GM12878 (cell line): ENCODE data around the gene UNC13D. TPM values are rescaled to one million over a fixed set of nuclear protein-coding genes. Genes with fewer than 3 reads are reported as not detected.
A peak's percentile ranks its signal among the peaks of the same experiment; 100 is the strongest.

Source experiments
- BMI1 ChIP-seq: fragments of 450-650 bp; IDR thresholded peaks from 2 replicates; pipeline ENCODE4 v1.6.1; 2016; ENCODE audit warnings: mild to moderate bottlenecking, moderate library complexity, borderline replicate concordance
- RFX5 ChIP-seq: IDR thresholded peaks from 2 replicates; pipeline ENCODE4 v1.6.1; 2011; ENCODE audit warnings: low read depth, low read length, improper control_type of control experiment
- SMAD1 ChIP-seq: fragments of 450-650 bp; IDR thresholded peaks from 2 replicates; pipeline ENCODE4 v1.6.1; 2018; ENCODE audit warnings: mild to moderate bottlenecking, low read depth; ENCODE audit not compliant: partially characterized antibody
- STAT3 ChIP-seq: IDR thresholded peaks from 2 replicates; pipeline ENCODE4 v1.6.1; 2011; ENCODE audit warnings: low read depth, low read length, improper control_type of control experiment
- microRNA-seq: library from miRNA; unstranded; fragments of <30 nt; microRNA quantifications from one replicate; pipeline ENCODE4, GENCODE V29; 2018
- polyA plus RNA-seq, 11 experiments: library from polyadenylated mRNA; depleted of rRNA in 4 of 11; unstranded in 6 of 11; stranded (reverse) in 5 of 11; fragments of >200 nt; fragmentation: Nextera tagmentation in 4 of 11; fragmentation: Illumina TruSeq in 1 of 11; extraction: Ambion mirVana in 4 of 11; extraction: Trizol in 1 of 11; gene quantifications; 1 replicate in 1 of 11; 2 replicates in 10 of 11; pipeline versions ENCODE4 v1.2.1 to v1.2.3, GENCODE V29; 2011 to 2016; ENCODE audit warnings: inconsistent platforms in 2 of 11, missing spikeins in 2 of 11, low read depth in 1 of 11
- total RNA-seq, 4 experiments: library from RNA; depleted of rRNA in 3 of 4; stranded (reverse); fragments of >200 nt in 3 of 4; fragmentation: Illumina TruSeq in 1 of 4; extraction: Trizol in 1 of 4; gene quantifications; 2 replicates each; pipeline versions ENCODE4 v1.2.1 to v1.2.3, GENCODE V29; 2013 to 2021
- TF ChIP-seq, protein P1 (sequence below): fragments of 450-650 bp; IDR thresholded peaks from 2 replicates; pipeline ENCODE4 v1.6.1; 2017; ENCODE audit warnings: mild to moderate bottlenecking, moderate library complexity
- TF ChIP-seq, protein P2 (sequence below): IDR thresholded peaks from 2 replicates; pipeline ENCODE4 v1.6.1; 2011; ENCODE audit warnings: low read depth, mild to moderate bottlenecking, low read length, moderate library complexity, borderline replicate concordance; ENCODE audit errors: extremely low read depth
- TF ChIP-seq, protein P3 (sequence below): fragments of 450-650 bp; IDR thresholded peaks from 2 replicates; pipeline ENCODE4 v1.6.1; 2017; ENCODE audit warnings: borderline replicate concordance

The UNC13D gene
- total and polyA plus RNA-seq, 10 of the 15 experiments (the other 5 are each of a cell fraction or from before 2014, with no cell fraction given), result 0.32 to 63.9 (median 25.2) TPM

DNA sequence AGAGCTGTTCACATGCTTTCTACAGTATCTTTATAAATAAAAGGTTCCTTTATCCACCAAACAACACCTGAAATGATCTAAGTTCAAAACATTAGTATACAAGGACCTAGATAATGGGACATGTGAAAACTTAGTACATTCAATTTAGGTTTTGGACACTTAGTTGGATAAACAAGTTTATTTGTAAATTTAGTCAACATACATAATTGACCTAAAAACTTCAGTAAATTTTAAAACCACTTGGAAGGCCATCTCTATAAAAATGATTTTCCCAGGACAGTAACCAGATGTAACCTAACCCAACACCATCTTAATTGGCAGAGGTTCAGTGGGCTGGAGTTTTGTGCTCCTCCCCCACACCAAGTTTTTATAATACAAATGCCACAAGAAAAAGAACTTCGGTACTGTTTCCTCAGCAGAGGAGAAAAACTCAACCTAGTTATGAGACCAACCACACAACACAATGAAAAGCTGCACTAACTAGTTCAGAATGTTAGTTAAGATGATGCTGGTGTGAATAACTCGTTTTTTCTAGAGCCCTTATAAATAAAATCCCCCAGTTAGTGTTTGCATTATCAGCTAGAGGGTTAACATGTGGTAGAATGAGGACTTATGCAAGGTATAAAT, 66.8 kb downstream of the UNC13D start (continued):
- TF ChIP-seq, protein P1, sequence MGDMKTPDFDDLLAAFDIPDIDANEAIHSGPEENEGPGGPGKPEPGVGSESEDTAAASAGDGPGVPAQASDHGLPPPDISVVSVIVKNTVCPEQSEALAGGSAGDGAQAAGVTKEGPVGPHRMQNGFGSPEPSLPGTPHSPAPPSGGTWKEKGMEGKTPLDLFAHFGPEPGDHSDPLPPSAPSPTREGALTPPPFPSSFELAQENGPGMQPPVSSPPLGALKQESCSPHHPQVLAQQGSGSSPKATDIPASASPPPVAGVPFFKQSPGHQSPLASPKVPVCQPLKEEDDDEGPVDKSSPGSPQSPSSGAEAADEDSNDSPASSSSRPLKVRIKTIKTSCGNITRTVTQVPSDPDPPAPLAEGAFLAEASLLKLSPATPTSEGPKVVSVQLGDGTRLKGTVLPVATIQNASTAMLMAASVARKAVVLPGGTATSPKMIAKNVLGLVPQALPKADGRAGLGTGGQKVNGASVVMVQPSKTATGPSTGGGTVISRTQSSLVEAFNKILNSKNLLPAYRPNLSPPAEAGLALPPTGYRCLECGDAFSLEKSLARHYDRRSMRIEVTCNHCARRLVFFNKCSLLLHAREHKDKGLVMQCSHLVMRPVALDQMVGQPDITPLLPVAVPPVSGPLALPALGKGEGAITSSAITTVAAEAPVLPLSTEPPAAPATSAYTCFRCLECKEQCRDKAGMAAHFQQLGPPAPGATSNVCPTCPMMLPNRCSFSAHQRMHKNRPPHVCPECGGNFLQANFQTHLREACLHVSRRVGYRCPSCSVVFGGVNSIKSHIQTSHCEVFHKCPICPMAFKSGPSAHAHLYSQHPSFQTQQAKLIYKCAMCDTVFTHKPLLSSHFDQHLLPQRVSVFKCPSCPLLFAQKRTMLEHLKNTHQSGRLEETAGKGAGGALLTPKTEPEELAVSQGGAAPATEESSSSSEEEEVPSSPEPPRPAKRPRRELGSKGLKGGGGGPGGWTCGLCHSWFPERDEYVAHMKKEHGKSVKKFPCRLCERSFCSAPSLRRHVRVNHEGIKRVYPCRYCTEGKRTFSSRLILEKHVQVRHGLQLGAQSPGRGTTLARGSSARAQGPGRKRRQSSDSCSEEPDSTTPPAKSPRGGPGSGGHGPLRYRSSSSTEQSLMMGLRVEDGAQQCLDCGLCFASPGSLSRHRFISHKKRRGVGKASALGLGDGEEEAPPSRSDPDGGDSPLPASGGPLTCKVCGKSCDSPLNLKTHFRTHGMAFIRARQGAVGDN, result peak; percentile 28; the same call in 1 of the 2 replicates
- TF ChIP-seq RFX5, result no peak
- no peak for TF ChIP-seq STAT3
- TF ChIP-seq, protein P2, sequence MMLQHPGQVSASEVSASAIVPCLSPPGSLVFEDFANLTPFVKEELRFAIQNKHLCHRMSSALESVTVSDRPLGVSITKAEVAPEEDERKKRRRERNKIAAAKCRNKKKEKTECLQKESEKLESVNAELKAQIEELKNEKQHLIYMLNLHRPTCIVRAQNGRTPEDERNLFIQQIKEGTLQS, result no peak
- peak; percentile 55 for TF ChIP-seq SMAD1
- 0 out of 2 replicates have a peak, but pooled peaks have one; percentile 33 for TF ChIP-seq BMI1
- TF ChIP-seq, protein P3, sequence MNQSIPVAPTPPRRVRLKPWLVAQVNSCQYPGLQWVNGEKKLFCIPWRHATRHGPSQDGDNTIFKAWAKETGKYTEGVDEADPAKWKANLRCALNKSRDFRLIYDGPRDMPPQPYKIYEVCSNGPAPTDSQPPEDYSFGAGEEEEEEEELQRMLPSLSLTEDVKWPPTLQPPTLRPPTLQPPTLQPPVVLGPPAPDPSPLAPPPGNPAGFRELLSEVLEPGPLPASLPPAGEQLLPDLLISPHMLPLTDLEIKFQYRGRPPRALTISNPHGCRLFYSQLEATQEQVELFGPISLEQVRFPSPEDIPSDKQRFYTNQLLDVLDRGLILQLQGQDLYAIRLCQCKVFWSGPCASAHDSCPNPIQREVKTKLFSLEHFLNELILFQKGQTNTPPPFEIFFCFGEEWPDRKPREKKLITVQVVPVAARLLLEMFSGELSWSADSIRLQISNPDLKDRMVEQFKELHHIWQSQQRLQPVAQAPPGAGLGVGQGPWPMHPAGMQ, result no peak
- TF ChIP-seq, all 136 proteins: peak for 4

Small RNAs within 50 kb of the gene (microRNA-seq; reads per million reads assigned to microRNA genes)
- 0.94 reads per million for gene MIR4738

Other genes with a start within 250 kb of the UNC13D start
Only the 7 nearest of the 18 such genes appear.
- gene GALK1, start 79.2 kb downstream of the UNC13D start, total RNA-seq (2014; rRNA removed), result 32.6 and 43.2 TPM in 2 replicates
- 8.7 and 9.2 TPM in 2 replicates for gene GALK1, start 79.2 kb downstream of the UNC13D start, total RNA-seq (2014; rRNA removed; fragmentation: Illumina TruSeq; extraction: Trizol)
- 38.5 and 41.1 TPM in 2 replicates for gene GALK1, start 79.2 kb downstream of the UNC13D start, total RNA-seq (2021)
- gene GALK1, start 79.2 kb downstream of the UNC13D start, polyA plus RNA-seq (2011; rRNA removed), result 4.0 and 8.4 TPM in 2 replicates
- 0.25 and 3.6 TPM in 2 replicates for gene GALK1, start 79.2 kb downstream of the UNC13D start, polyA plus RNA-seq (2014; fragmentation: Illumina TruSeq; extraction: Trizol)
- gene GALK1, start 79.2 kb downstream of the UNC13D start, polyA plus RNA-seq (2014; fragmentation: Nextera tagmentation; extraction: Ambion mirVana), result 1 to 10 TPM in 1 of 2 experiments, under 1 TPM in 1; 0.21 to 5.9 TPM
- 34.2 and 40.8 TPM in 2 replicates for gene GALK1, start 79.2 kb downstream of the UNC13D start, polyA plus RNA-seq (2014; rRNA removed)
- gene GALK1, start 79.2 kb downstream of the UNC13D start, polyA plus RNA-seq (2016; fragmentation: Nextera tagmentation; extraction: Ambion mirVana), result 10 to 100 TPM; 38.1 to 43.8 TPM
- 26.7 and 32.6 TPM in 2 replicates for gene UNK, start 59.6 kb downstream of the UNC13D start, total RNA-seq (2014; rRNA removed)
- gene UNK, start 59.6 kb downstream of the UNC13D start, total RNA-seq (2014; rRNA removed; fragmentation: Illumina TruSeq; extraction: Trizol), result 23.8 and 25.9 TPM in 2 replicates
- 32.2 and 34.5 TPM in 2 replicates for gene UNK, start 59.6 kb downstream of the UNC13D start, total RNA-seq (2021)
- gene UNK, start 59.6 kb downstream of the UNC13D start, polyA plus RNA-seq (2011; rRNA removed), result 30.8 and 33.2 TPM in 2 replicates
- 25.2 and 26.9 TPM in 2 replicates for gene UNK, start 59.6 kb downstream of the UNC13D start, polyA plus RNA-seq (2014; fragmentation: Illumina TruSeq; extraction: Trizol)
- 10 to 100 TPM in 1 of 2 experiments, 1 to 10 TPM in 1; 8.9 to 11.9 TPM for gene UNK, start 59.6 kb downstream of the UNC13D start, polyA plus RNA-seq (2014; fragmentation: Nextera tagmentation; extraction: Ambion mirVana)
- gene UNK, start 59.6 kb downstream of the UNC13D start, polyA plus RNA-seq (2014; rRNA removed), result 29.7 and 31.1 TPM in 2 replicates
- gene UNK, start 59.6 kb downstream of the UNC13D start, polyA plus RNA-seq (2016; fragmentation: Nextera tagmentation; extraction: Ambion mirVana), result 10 to 100 TPM; 27.6 to 27.8 TPM
- 26.0 and 28.4 TPM in 2 replicates for gene WBP2, start 10.9 kb upstream of the UNC13D start, total RNA-seq (2014; rRNA removed)
- gene WBP2, start 10.9 kb upstream of the UNC13D start, total RNA-seq (2014; rRNA removed; fragmentation: Illumina TruSeq; extraction: Trizol), result 11.8 and 12.1 TPM in 2 replicates
- gene WBP2, start 10.9 kb upstream of the UNC13D start, total RNA-seq (2021), result 53.9 and 56.4 TPM in 2 replicates
- gene WBP2, start 10.9 kb upstream of the UNC13D start, polyA plus RNA-seq (2011; rRNA removed), result 12.7 and 18.6 TPM in 2 replicates
- gene WBP2, start 10.9 kb upstream of the UNC13D start, polyA plus RNA-seq (2014; fragmentation: Illumina TruSeq; extraction: Trizol), result 40.8 and 53.4 TPM in 2 replicates
- gene WBP2, start 10.9 kb upstream of the UNC13D start, polyA plus RNA-seq (2014; fragmentation: Nextera tagmentation; extraction: Ambion mirVana), result 1 to 10 TPM; 1.5 to 3.0 TPM
- 26.6 and 30.9 TPM in 2 replicates for gene WBP2, start 10.9 kb upstream of the UNC13D start, polyA plus RNA-seq (2014; rRNA removed)
- gene WBP2, start 10.9 kb upstream of the UNC13D start, polyA plus RNA-seq (2016; fragmentation: Nextera tagmentation; extraction: Ambion mirVana), result 10 to 100 TPM; 49.8 to 57.3 TPM
- gene TRIM47, start 34.2 kb upstream of the UNC13D start, total RNA-seq (2014; rRNA removed), result 9.6 and 9.8 TPM in 2 replicates
- gene TRIM47, start 34.2 kb upstream of the UNC13D start, total RNA-seq (2014; rRNA removed; fragmentation: Illumina TruSeq; extraction: Trizol), result 3.7 and 4.3 TPM in 2 replicates
- 8.6 and 9.8 TPM in 2 replicates for gene TRIM47, start 34.2 kb upstream of the UNC13D start, total RNA-seq (2021)
- gene TRIM47, start 34.2 kb upstream of the UNC13D start, polyA plus RNA-seq (2011; rRNA removed), result 0.12 and 0.35 TPM in 2 replicates
- 0.84 and 4.6 TPM in 2 replicates for gene TRIM47, start 34.2 kb upstream of the UNC13D start, polyA plus RNA-seq (2014; fragmentation: Illumina TruSeq; extraction: Trizol)
- 1 to 10 TPM in 1 of 2 experiments, under 1 TPM in 1; 0.79 to 1.8 TPM for gene TRIM47, start 34.2 kb upstream of the UNC13D start, polyA plus RNA-seq (2014; fragmentation: Nextera tagmentation; extraction: Ambion mirVana)
- 8.4 and 11.3 TPM in 2 replicates for gene TRIM47, start 34.2 kb upstream of the UNC13D start, polyA plus RNA-seq (2014; rRNA removed)
- gene TRIM47, start 34.2 kb upstream of the UNC13D start, polyA plus RNA-seq (2016; fragmentation: Nextera tagmentation; extraction: Ambion mirVana), result 1 to 10 TPM; 6.1 to 9.7 TPM
- gene TRIM65, start 52.5 kb upstream of the UNC13D start, total RNA-seq (2014; rRNA removed), result 21.0 and 26.0 TPM in 2 replicates
- gene TRIM65, start 52.5 kb upstream of the UNC13D start, total RNA-seq (2014; rRNA removed; fragmentation: Illumina TruSeq; extraction: Trizol), result 10.1 and 11.6 TPM in 2 replicates
- 21.8 and 23.0 TPM in 2 replicates for gene TRIM65, start 52.5 kb upstream of the UNC13D start, total RNA-seq (2021)
- gene TRIM65, start 52.5 kb upstream of the UNC13D start, polyA plus RNA-seq (2011; rRNA removed), result 3.9 and 6.0 TPM in 2 replicates
- 7.2 and 10.0 TPM in 2 replicates for gene TRIM65, start 52.5 kb upstream of the UNC13D start, polyA plus RNA-seq (2014; fragmentation: Illumina TruSeq; extraction: Trizol)
- 1 to 10 TPM; 1.4 to 3.8 TPM for gene TRIM65, start 52.5 kb upstream of the UNC13D start, polyA plus RNA-seq (2014; fragmentation: Nextera tagmentation; extraction: Ambion mirVana)
- gene TRIM65, start 52.5 kb upstream of the UNC13D start, polyA plus RNA-seq (2014; rRNA removed), result 18.8 and 19.5 TPM in 2 replicates
- 10 to 100 TPM in 1 of 2 experiments, 1 to 10 TPM in 1; 3.2 to 16.2 TPM for gene TRIM65, start 52.5 kb upstream of the UNC13D start, polyA plus RNA-seq (2016; fragmentation: Nextera tagmentation; extraction: Ambion mirVana)
- gene MRPL38, start 60.5 kb upstream of the UNC13D start, total RNA-seq (2014; rRNA removed), result 39.3 and 43.8 TPM in 2 replicates
- gene MRPL38, start 60.5 kb upstream of the UNC13D start, total RNA-seq (2014; rRNA removed; fragmentation: Illumina TruSeq; extraction: Trizol), result 49.3 and 52.1 TPM in 2 replicates
- 145 and 161 TPM in 2 replicates for gene MRPL38, start 60.5 kb upstream of the UNC13D start, total RNA-seq (2021)
- 21.8 and 54.1 TPM in 2 replicates for gene MRPL38, start 60.5 kb upstream of the UNC13D start, polyA plus RNA-seq (2011; rRNA removed)
- 13.1 and 44.1 TPM in 2 replicates for gene MRPL38, start 60.5 kb upstream of the UNC13D start, polyA plus RNA-seq (2014; fragmentation: Illumina TruSeq; extraction: Trizol)
- 10 to 100 TPM in 1 of 2 experiments, 1 to 10 TPM in 1; 6.6 to 20.1 TPM for gene MRPL38, start 60.5 kb upstream of the UNC13D start, polyA plus RNA-seq (2014; fragmentation: Nextera tagmentation; extraction: Ambion mirVana)
- 76.9 and 84.1 TPM in 2 replicates for gene MRPL38, start 60.5 kb upstream of the UNC13D start, polyA plus RNA-seq (2014; rRNA removed)
- gene MRPL38, start 60.5 kb upstream of the UNC13D start, polyA plus RNA-seq (2016; fragmentation: Nextera tagmentation; extraction: Ambion mirVana), result 100 to 1,000 TPM; 204 to 205 TPM
- gene FBF1, start 96.6 kb upstream of the UNC13D start, total RNA-seq (2014; rRNA removed), result 11.2 and 13.3 TPM in 2 replicates
- gene FBF1, start 96.6 kb upstream of the UNC13D start, total RNA-seq (2014; rRNA removed; fragmentation: Illumina TruSeq; extraction: Trizol), result 5.8 and 6.5 TPM in 2 replicates
- 10.4 and 11.3 TPM in 2 replicates for gene FBF1, start 96.6 kb upstream of the UNC13D start, total RNA-seq (2021)
- 0.88 and 2.2 TPM in 2 replicates for gene FBF1, start 96.6 kb upstream of the UNC13D start, polyA plus RNA-seq (2011; rRNA removed)
- gene FBF1, start 96.6 kb upstream of the UNC13D start, polyA plus RNA-seq (2014; fragmentation: Illumina TruSeq; extraction: Trizol), result 1.2 and 4.2 TPM in 2 replicates
- gene FBF1, start 96.6 kb upstream of the UNC13D start, polyA plus RNA-seq (2014; fragmentation: Nextera tagmentation; extraction: Ambion mirVana), result under 1 TPM; 0.29 to 0.35 TPM
- gene FBF1, start 96.6 kb upstream of the UNC13D start, polyA plus RNA-seq (2014; rRNA removed), result 10.1 and 10.7 TPM in 2 replicates
- gene FBF1, start 96.6 kb upstream of the UNC13D start, polyA plus RNA-seq (2016; fragmentation: Nextera tagmentation; extraction: Ambion mirVana), result 10 to 100 TPM in 1 of 2 experiments, 1 to 10 TPM in 1; 8.1 to 15.0 TPM